OCI-LY1 (cell line): ENCODE measurements around the gene TMEM178B.

Experiments used
- H2AFZ ChIP-seq: fragments of 200-600 bp; sonication (generic), shearing (Covaris generic); 2 replicates; pipeline ENCODE4 v1.6.0; 2014; ENCODE audit warnings: antibody characterized with exemption, mild to moderate bottlenecking, low read length
- H3F3A ChIP-seq: fragments of 200-600 bp; sonication (generic), shearing (Covaris generic); 2 replicates; pipeline ENCODE4 v1.6.0; 2014; ENCODE audit warnings: mild to moderate bottlenecking, antibody characterized with exemption, low read length, moderate library complexity; ENCODE audit not compliant: insufficient read depth
- H3K27ac ChIP-seq: fragments of 200-600 bp; sonication (generic); 2 replicates; pipeline ENCODE4 v1.5.1; 2014; ENCODE audit warnings: low read length, mixed run types, mild to moderate bottlenecking, low read depth; ENCODE audit not compliant: poor library complexity, severe bottlenecking
- H3K27me3 ChIP-seq: fragments of 200-600 bp; sonication (generic); 2 replicates; pipeline ENCODE4 v1.6.0; 2014; ENCODE audit warnings: antibody characterized with exemption, mild to moderate bottlenecking, low read length, moderate library complexity; ENCODE audit not compliant: insufficient read depth
- H3K36me3 ChIP-seq: fragments of 200-600 bp; sonication (generic); 2 replicates; pipeline ENCODE4 v1.6.1; 2014; ENCODE audit warnings: mild to moderate bottlenecking, antibody characterized with exemption, low read length, moderate library complexity, mixed read lengths; ENCODE audit not compliant: insufficient read depth
- H3K4me1 ChIP-seq: fragments of 200-600 bp; sonication (generic); 2 replicates; pipeline ENCODE4 v1.5.1; 2014; ENCODE audit warnings: mild to moderate bottlenecking, low read length, moderate library complexity; ENCODE audit not compliant: insufficient read depth, severe bottlenecking
- H3K4me2 ChIP-seq: fragments of 200-600 bp; sonication (generic), shearing (Covaris generic); 2 replicates; pipeline ENCODE4 v1.6.1; 2014; ENCODE audit warnings: low read length
- H3K4me3 ChIP-seq: fragments of 200-600 bp; sonication (generic); 2 replicates; pipeline ENCODE4 v1.5.1; 2014; ENCODE audit warnings: low read length, low read depth, mild to moderate bottlenecking, mixed read lengths; ENCODE audit not compliant: poor library complexity, severe bottlenecking
- H3K79me2 ChIP-seq: fragments of 200-600 bp; shearing (Covaris generic); 2 replicates; pipeline ENCODE4 v1.6.1; 2016; ENCODE audit warnings: mixed run types, low read length, mixed read lengths; ENCODE audit not compliant: insufficient read depth
- H3K9ac ChIP-seq: fragments of 200-600 bp; sonication (generic), shearing (Covaris generic); 2 replicates; pipeline ENCODE4 v1.6.1; 2014; ENCODE audit warnings: mild to moderate bottlenecking, low read length, mixed read lengths
- H3K9me2 ChIP-seq: fragments of 200-600 bp; sonication (generic), shearing (Covaris generic); 2 replicates; pipeline ENCODE4 v1.6.1; 2014; ENCODE audit warnings: low read depth, mild to moderate bottlenecking, low read length, mixed read lengths
- H3K9me3 ChIP-seq: fragments of 200-600 bp; shearing (Covaris generic); 2 replicates; pipeline ENCODE4 v1.6.1; 2014; ENCODE audit warnings: low read length, mixed read lengths
- H4K20me1 ChIP-seq: fragments of 200-600 bp; sonication (generic), shearing (Covaris generic); 2 replicates; pipeline ENCODE4 v1.6.0; 2016; ENCODE audit warnings: mild to moderate bottlenecking, low read length; ENCODE audit not compliant: insufficient read depth
- CTCF ChIP-seq: fragments of 200-600 bp; sonication (generic), shearing (Covaris generic); IDR thresholded peaks from 2 replicates; pipeline ENCODE4 v1.5.1; 2017; ENCODE audit warnings: mild to moderate bottlenecking, antibody characterized with exemption, low read length, moderate library complexity, mixed read lengths
- EZH2 ChIP-seq: fragments of 200-600 bp; sonication (generic), shearing (Covaris generic); IDR thresholded peaks from 2 replicates; pipeline ENCODE4 v1.8.0; 2017; ENCODE audit warnings: borderline replicate concordance, mixed run types, mild to moderate bottlenecking, antibody characterized with exemption, low read length, moderate library complexity, mixed read lengths

TMEM178B gene

DNA sequence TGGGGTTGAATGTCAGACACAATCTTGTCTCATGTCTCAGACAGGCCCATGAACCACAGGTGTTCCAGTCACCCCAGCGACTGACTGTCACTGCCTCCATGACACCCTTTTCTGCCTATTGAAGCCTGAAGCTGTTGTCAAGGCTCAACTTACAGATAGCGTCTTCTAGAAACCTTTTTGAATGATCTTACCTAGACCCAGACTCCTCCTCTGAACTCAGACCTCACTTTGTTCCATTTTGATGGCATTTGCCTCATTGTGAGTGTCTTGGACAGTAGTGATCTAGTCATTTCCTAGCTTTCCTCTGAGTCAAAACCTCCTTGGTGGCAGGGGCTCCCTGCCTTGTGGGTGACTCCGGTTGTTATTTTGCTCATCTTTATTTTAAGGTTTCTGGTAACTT, 379.0 kb downstream of the TMEM178B start:
- Histone ChIP-seq H3K4me1 (no peaks in the 10 kb centered on the region), H3K9me2 (no peaks in the 10 kb centered on the region), H3K4me3 (no peak overlapping the region), H3K36me3 (no peaks in the 10 kb centered on the region), H3K4me2 (no peak overlapping the region), H3K9me3 (no peaks in the 10 kb centered on the region), H4K20me1 (no peaks in the 10 kb centered on the region), H3F3A (no peaks in the 10 kb centered on the region), H3K9ac (no peak overlapping the region), H2AFZ (no peak overlapping the region), H3K79me2 (no peaks in the 10 kb centered on the region), H3K27me3 (no peaks in the 10 kb centered on the region), H3K27ac (no peak overlapping the region)
- TF ChIP-seq CTCF (no peak), EZH2 (no peak)

DNA sequence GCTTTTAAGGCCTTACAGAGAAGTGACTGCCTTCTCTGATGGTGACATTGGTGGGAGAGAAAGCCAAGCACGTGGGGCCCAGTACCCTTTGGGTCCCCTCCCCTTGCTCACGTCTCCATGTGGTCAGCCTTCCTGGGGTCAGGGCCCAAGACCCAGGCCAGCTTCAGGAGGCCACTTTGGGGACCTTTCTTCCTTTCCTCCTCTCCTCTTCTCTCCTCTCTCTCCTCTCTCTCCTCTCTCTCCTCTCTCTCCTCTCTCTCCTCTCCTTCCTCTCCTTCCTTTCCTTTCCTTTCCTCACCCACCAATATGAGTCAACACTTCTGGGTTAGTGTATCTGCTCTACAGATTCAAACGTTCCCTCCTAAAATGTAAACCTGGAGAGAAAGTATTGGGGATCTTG, 380.5 kb downstream of the TMEM178B start:
- Histone ChIP-seq H3K9ac (no peak overlapping the region), H3K36me3 (no peaks in the 10 kb centered on the region), H3K4me3 (no peak overlapping the region), H4K20me1 (no peaks in the 10 kb centered on the region), H3K9me2 (no peaks in the 10 kb centered on the region), H3K79me2 (no peaks in the 10 kb centered on the region), H3K9me3 (no peaks in the 10 kb centered on the region), H3K4me2 (no peak overlapping the region), H2AFZ (no peak overlapping the region), H3F3A (no peaks in the 10 kb centered on the region), H3K27me3 (no peaks in the 10 kb centered on the region), H3K4me1 (no peaks in the 10 kb centered on the region), H3K27ac (no peak overlapping the region)
- no peak for TF ChIP-seq EZH2
- no peak for TF ChIP-seq CTCF

- Histone ChIP-seq H3K79me2 (no peaks in the 10 kb centered on the region), H3K9me3 (no peaks in the 10 kb centered on the region), H3K9me2 (no peaks in the 10 kb centered on the region), H3K4me3 (no peak overlapping the region), H3K4me1 (no peaks in the 10 kb centered on the region), H3K36me3 (no peaks in the 10 kb centered on the region), H2AFZ (no peak overlapping the region), H3F3A (no peaks in the 10 kb centered on the region), H3K27me3 (no peaks in the 10 kb centered on the region), H3K27ac (no peak overlapping the region), H4K20me1 (no peaks in the 10 kb centered on the region), H3K4me2 (no peak overlapping the region), H3K9ac (no peak overlapping the region)
- TF ChIP-seq EZH2 (no peak), CTCF (no peak)
These were observed 381.9 kb downstream of the TMEM178B start for GRCh38 chr7:141455723-141456122.
